Pulmonary artery endothelial cell (primary cell): ENCODE results near the gene TNNT2. TPM values are rescaled to one million over a fixed set of nuclear protein-coding genes. Genes with fewer than 3 reads are reported as not detected.

Experiments used
- DNase-seq: peaks from one replicate; pipeline ENCODE4 v3.0.0-alpha.2; 2011; ENCODE audit warnings: low read depth, low spot score
- total RNA-seq: library from RNA; depleted of rRNA; stranded (reverse); fragments of >200 nt; gene quantifications from 2 replicates; pipeline ENCODE4 v1.2.3, GENCODE V29; 2014

The TNNT2 gene
- total RNA-seq, 1 donor from 2014 or later = not detected

GRCh38 chr1:201334325-201335173, 42.9 kb downstream of the TNNT2 start:
- no peak for DNase-seq

GRCh38 chr1:201332616-201333335, 44.7 kb downstream of the TNNT2 start:
- no peak for DNase-seq

GRCh38 chr1:201332021-201332420, 45.5 kb downstream of the TNNT2 start:
- no peak for DNase-seq

- no peak for DNase-seq
Measured at GRCh38 chr1:201331166-201331565, 46.3 kb downstream of the TNNT2 start.

- no peak for DNase-seq
Measured at GRCh38 chr1:201330541-201330940, 46.9 kb downstream of the TNNT2 start.

GRCh38 chr1:201329801-201330200, 47.7 kb downstream of the TNNT2 start:
- no peak for DNase-seq

- no peak for DNase-seq
Measured at GRCh38 chr1:201329286-201329685, 48.2 kb downstream of the TNNT2 start.

- no peak for DNase-seq
Measured at GRCh38 chr1:201328576-201328975, 48.9 kb downstream of the TNNT2 start.

GRCh38 chr1:201327687-201328240, 49.7 kb downstream of the TNNT2 start:
- no peak for DNase-seq

GRCh38 chr1:201326710-201327109, 50.8 kb downstream of the TNNT2 start:
- DNase-seq = no peak

- no peak for DNase-seq
Measured at GRCh38 chr1:201325678-201326060, 51.8 kb downstream of the TNNT2 start.

GRCh38 chr1:201324821-201325677, 52.4 kb downstream of the TNNT2 start:
- DNase-seq = no peak

GRCh38 chr1:201324306-201324705, 53.2 kb downstream of the TNNT2 start:
- DNase-seq = no peak

GRCh38 chr1:201322653-201323510, 54.6 kb downstream of the TNNT2 start:
- no peak for DNase-seq

GRCh38 chr1:201321826-201322390, 55.6 kb downstream of the TNNT2 start:
- DNase-seq = no peak

GRCh38 chr1:201320168-201320788, 57.2 kb downstream of the TNNT2 start:
- DNase-seq = no peak

- DNase-seq = no peak
Measured at GRCh38 chr1:201319631-201320030, 57.8 kb downstream of the TNNT2 start.

GRCh38 chr1:201318504-201319340, 58.8 kb downstream of the TNNT2 start:
- DNase-seq = no peak

GRCh38 chr1:201317551-201317950, 59.9 kb downstream of the TNNT2 start:
- no peak for DNase-seq
